SK-N-SH (cell line): ENCODE data around the gene TMEM106B. TPM values are rescaled to one million over a fixed set of nuclear protein-coding genes. Genes with fewer than 3 reads are reported as not detected.

ENCODE experiments used
- CTCF ChIA-PET: fragments of 300-600, 350-600 bp; formaldehyde crosslinking; extraction: SDS; loops from one replicate; lab custom pipeline; 2021; lab: Yijun Ruan, JAX
- POLR2A ChIA-PET: fragments of 350-600 bp; sonication (Branson Sonifier 250); formaldehyde crosslinking; extraction: SDS; loops from one replicate; lab custom pipeline; 2020; ENCODE audit warnings: antibody characterized with exemption, inconsistent platforms; lab: Yijun Ruan, JAX
- DNase-seq: peaks from one replicate; pipeline ENCODE4 v3.0.0; 2012
- H2AFZ ChIP-seq: fragments of 200-600 bp; sonication (generic); 2 replicates; pipeline ENCODE4 v1.8.1; 2016; ENCODE audit warnings: antibody characterized with exemption, mild to moderate bottlenecking, low read depth
- H3F3A ChIP-seq: fragments of 200-600 bp; sonication (generic); replicated peaks from 2 replicates; pipeline ENCODE3; 2016; ENCODE audit warnings: antibody characterized with exemption, mild to moderate bottlenecking; ENCODE audit not compliant: insufficient read depth
- H3K27ac ChIP-seq, 2 experiments: fragments of 200-500 bp in 1 of 2; fragments of 200-600 bp in 1 of 2; sonication (Bioruptor generic) in 1 of 2; sonication (generic), shearing (Covaris generic) in 1 of 2; 2 replicates each; pipeline versions ENCODE4 v1.5.1 to v1.6.1; 2014 to 2016; ENCODE audit warnings: low read depth in 2 of 2, inconsistent platforms in 1 of 2, low read length in 1 of 2, mild to moderate bottlenecking in 1 of 2, mixed read lengths in 1 of 2
- H3K27me3 ChIP-seq: fragments of 200-600 bp; sonication (generic), shearing (Covaris generic); 2 replicates; pipeline ENCODE4 v1.6.1; 2016; ENCODE audit warnings: mixed run types; ENCODE audit not compliant: insufficient read depth
- H3K36me3 ChIP-seq, 2 experiments: fragments of 200-500 bp in 1 of 2; fragments of 200-600 bp in 1 of 2; sonication (Bioruptor generic) in 1 of 2; sonication (generic) in 1 of 2; replicated peaks in 1 of 2; 2 replicates each; pipeline versions ENCODE3 to v1.5.1; 2014 to 2016; ENCODE audit warnings: low read length in 1 of 2, mild to moderate bottlenecking in 1 of 2; ENCODE audit not compliant: insufficient read depth in 2 of 2, control insufficient read depth in 1 of 2
- H3K4me1 ChIP-seq, 2 experiments: fragments of 200-500 bp in 1 of 2; fragments of 200-600 bp in 1 of 2; sonication (Bioruptor generic) in 1 of 2; sonication (generic), shearing (Covaris generic) in 1 of 2; 2 replicates each; pipeline versions ENCODE4 v1.5.1 to v1.6.1; 2014 to 2016; ENCODE audit warnings: low read depth in 1 of 2, low read length in 1 of 2, mixed run types in 1 of 2; ENCODE audit not compliant: insufficient read depth in 2 of 2, control insufficient read depth in 1 of 2
- H3K4me2 ChIP-seq: fragments of 200-600 bp; sonication (generic), shearing (Covaris generic); 2 replicates; pipeline ENCODE4 v1.6.1; 2017; ENCODE audit warnings: mixed run types
- H3K4me3 ChIP-seq, 2 experiments: fragments of 200-500 bp in 1 of 2; fragments of 200-600 bp in 1 of 2; sonication (Bioruptor generic) in 1 of 2; sonication (generic), shearing (Covaris generic) in 1 of 2; 2 replicates each; pipeline versions ENCODE4 v1.5.1 to v1.8.1; 2014 to 2016; ENCODE audit warnings: low read depth in 2 of 2, inconsistent platforms in 1 of 2, low read length in 1 of 2, mild to moderate bottlenecking in 1 of 2, mixed read lengths in 1 of 2, moderate library complexity in 1 of 2
- H3K79me2 ChIP-seq: fragments of 200-600 bp; sonication (generic); 2 replicates; pipeline ENCODE4 v1.8.1; 2017; ENCODE audit warnings: mild to moderate bottlenecking; ENCODE audit not compliant: insufficient read depth
- H3K9ac ChIP-seq: fragments of 200-600 bp; sonication (generic); 2 replicates; pipeline ENCODE4 v1.6.1; 2017; ENCODE audit warnings: mixed run types
- H3K9me2 ChIP-seq: fragments of 200-600 bp; sonication (generic); 2 replicates; pipeline ENCODE4 v1.6.1; 2017; ENCODE audit warnings: mixed run types
- H3K9me3 ChIP-seq: fragments of 200-600 bp; sonication (generic); 2 replicates; pipeline ENCODE4 v1.6.1; 2017; ENCODE audit warnings: mixed run types, mild to moderate bottlenecking, moderate library complexity
- H4K20me1 ChIP-seq: fragments of 200-600 bp; sonication (generic); 2 replicates; pipeline ENCODE4 v1.6.1; 2017; ENCODE audit warnings: mild to moderate bottlenecking, mixed run types; ENCODE audit not compliant: insufficient read depth
- CHD2 ChIP-seq: fragments of 150-350 bp; IDR thresholded peaks from 2 replicates; pipeline ENCODE4 v1.6.1; 2018; ENCODE audit warnings: low read length; ENCODE audit not compliant: partially characterized antibody
- ELF1 ChIP-seq: IDR thresholded peaks from 2 replicates; pipeline ENCODE4 v1.4.0; 2012
- EZH2phosphoT487 ChIP-seq: fragments of 200-600 bp; sonication (generic); IDR thresholded peaks from 2 replicates; pipeline ENCODE4 v1.6.1; 2017; ENCODE audit warnings: low read depth, mixed run types, mild to moderate bottlenecking, antibody characterized with exemption, moderate library complexity, borderline replicate concordance
- FOSL2 ChIP-seq: IDR thresholded peaks from 2 replicates; pipeline ENCODE4 v1.4.0; 2012; ENCODE audit warnings: low read depth, mild to moderate bottlenecking, moderate library complexity, borderline replicate concordance
- GABPA ChIP-seq: IDR thresholded peaks from 2 replicates; pipeline ENCODE4 v1.4.0; 2012; ENCODE audit warnings: low read depth, mild to moderate bottlenecking
- JUND ChIP-seq: IDR thresholded peaks from 2 replicates; pipeline ENCODE4 v1.4.0; 2012
- MXI1 ChIP-seq: IDR thresholded peaks from 2 replicates; pipeline ENCODE4 v1.6.1; 2012; ENCODE audit warnings: mild to moderate bottlenecking, low read depth, low read length, improper control_type of control experiment
- NFIC ChIP-seq: IDR thresholded peaks from 2 replicates; pipeline ENCODE4 v1.4.0; 2012; ENCODE audit warnings: borderline replicate concordance
- NRF1 ChIP-seq: IDR thresholded peaks from 2 replicates; pipeline ENCODE4 v1.6.1; 2012; ENCODE audit warnings: low read depth, mild to moderate bottlenecking, low read length
- POLR2AphosphoS5 ChIP-seq: IDR thresholded peaks from 2 replicates; pipeline ENCODE4 v1.6.1; 2012; ENCODE audit warnings: low read depth, low read length
- RFX5 ChIP-seq: IDR thresholded peaks from 2 replicates; pipeline ENCODE4 v1.6.1; 2012; ENCODE audit warnings: mild to moderate bottlenecking, improper control_type of control experiment, low read length
- SIN3A ChIP-seq: IDR thresholded peaks from 2 replicates; pipeline ENCODE4 v1.6.1; 2012; ENCODE audit warnings: low read depth, mild to moderate bottlenecking, low read length, moderate library complexity, borderline replicate concordance
- TCF12 ChIP-seq: IDR thresholded peaks from 2 replicates; pipeline ENCODE4 v1.4.0; 2012
- WGBS: methylation state at CpG from one replicate; pipeline ENCODE4 v1.1.6; 2017; ENCODE audit warnings: low lambda C conversion rate; 5-methylcytosine and 5-hydroxymethylcytosine counted together
- polyA plus RNA-seq, 3 experiments: library from polyadenylated mRNA; depleted of rRNA; stranded (reverse); fragments of >200 nt; gene quantifications; 2 replicates each; pipeline ENCODE4 v1.2.3, GENCODE V29; 2012
- TF ChIP-seq, protein P1 (sequence below): fragments of 150-350 bp; IDR thresholded peaks from 2 replicates; pipeline ENCODE4 v1.6.1; 2017; ENCODE audit warnings: antibody characterized with exemption, low read length, low read depth, borderline replicate concordance
- TF ChIP-seq, protein P2 (sequence below): fragments of 150-350 bp; IDR thresholded peaks from 2 replicates; pipeline ENCODE4 v1.6.1; 2016; ENCODE audit warnings: mild to moderate bottlenecking, low read depth, low read length
- TF ChIP-seq, protein P3 (sequence below): IDR thresholded peaks from 2 replicates; pipeline ENCODE4 v1.4.0; 2012; ENCODE audit warnings: low read depth
- TF ChIP-seq, protein P4 (sequence below): IDR thresholded peaks from 2 replicates; pipeline ENCODE4 v1.4.0; 2012; ENCODE audit warnings: low read depth, borderline replicate concordance
- TF ChIP-seq, protein P5 (sequence below): IDR thresholded peaks from 2 replicates; pipeline ENCODE4 v1.6.1; 2012; ENCODE audit warnings: mild to moderate bottlenecking, low read depth, low read length, moderate library complexity

The TMEM106B gene
- polyA plus RNA-seq, 1 of the 3 experiments (the other 2 are of a cell fraction): 20.4 TPM

DNA sequence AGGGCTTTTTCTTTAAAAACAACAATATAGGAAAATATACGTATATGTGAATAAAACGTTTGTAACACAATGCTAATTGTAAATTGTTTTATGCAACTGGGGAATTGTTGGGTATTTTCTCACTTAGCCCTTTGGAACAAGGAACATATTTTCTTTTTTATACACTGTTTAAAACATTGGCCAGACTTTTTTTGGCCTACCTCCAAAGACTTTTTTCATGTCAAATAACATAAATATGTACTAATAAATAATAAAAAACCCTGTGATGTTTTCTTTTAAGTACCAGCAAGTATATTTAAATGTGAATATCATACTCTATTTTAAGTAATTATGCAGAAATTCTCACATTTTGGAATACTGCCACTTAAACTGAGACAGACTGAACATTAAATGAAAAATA, 15.7 kb downstream of the TMEM106B start:
- POLR2A ChIA-PET: no interaction called here
- H3K36me3 ChIP-seq: peaks cover 60 to 66% of the 10 kb centered on the region in 2 experiments
- 84% methylated on average over 2 of the region's 2 CpGs for WGBS
- H4K20me1 ChIP-seq: no peaks in the 10 kb centered on the region
- no peaks in the 10 kb centered on the region for H3K9me3 ChIP-seq
- no peak overlapping the region for H3K27ac ChIP-seq
- H3K4me3 ChIP-seq: no peak overlapping the region
- no peak overlapping the region for H3K9ac ChIP-seq
- no peaks in the 10 kb centered on the region for H3F3A ChIP-seq
- no peak overlapping the region for H2AFZ ChIP-seq
- no peaks in the 10 kb centered on the region for H3K79me2 ChIP-seq
- H3K9me2 ChIP-seq: no peaks in the 10 kb centered on the region
- H3K4me2 ChIP-seq: no peak overlapping the region
- TF ChIP-seq, protein P1, sequence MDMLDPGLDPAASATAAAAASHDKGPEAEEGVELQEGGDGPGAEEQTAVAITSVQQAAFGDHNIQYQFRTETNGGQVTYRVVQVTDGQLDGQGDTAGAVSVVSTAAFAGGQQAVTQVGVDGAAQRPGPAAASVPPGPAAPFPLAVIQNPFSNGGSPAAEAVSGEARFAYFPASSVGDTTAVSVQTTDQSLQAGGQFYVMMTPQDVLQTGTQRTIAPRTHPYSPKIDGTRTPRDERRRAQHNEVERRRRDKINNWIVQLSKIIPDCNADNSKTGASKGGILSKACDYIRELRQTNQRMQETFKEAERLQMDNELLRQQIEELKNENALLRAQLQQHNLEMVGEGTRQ: no peak
- no peak for TF ChIP-seq EZH2phosphoT487
- TF ChIP-seq FOSL2: no peak
- no peak for TF ChIP-seq ELF1
- TF ChIP-seq POLR2AphosphoS5: no peak
- no peak for TF ChIP-seq GABPA
- TF ChIP-seq, protein P2, sequence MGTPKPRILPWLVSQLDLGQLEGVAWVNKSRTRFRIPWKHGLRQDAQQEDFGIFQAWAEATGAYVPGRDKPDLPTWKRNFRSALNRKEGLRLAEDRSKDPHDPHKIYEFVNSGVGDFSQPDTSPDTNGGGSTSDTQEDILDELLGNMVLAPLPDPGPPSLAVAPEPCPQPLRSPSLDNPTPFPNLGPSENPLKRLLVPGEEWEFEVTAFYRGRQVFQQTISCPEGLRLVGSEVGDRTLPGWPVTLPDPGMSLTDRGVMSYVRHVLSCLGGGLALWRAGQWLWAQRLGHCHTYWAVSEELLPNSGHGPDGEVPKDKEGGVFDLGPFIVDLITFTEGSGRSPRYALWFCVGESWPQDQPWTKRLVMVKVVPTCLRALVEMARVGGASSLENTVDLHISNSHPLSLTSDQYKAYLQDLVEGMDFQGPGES: no peak
- TF ChIP-seq, protein P3, sequence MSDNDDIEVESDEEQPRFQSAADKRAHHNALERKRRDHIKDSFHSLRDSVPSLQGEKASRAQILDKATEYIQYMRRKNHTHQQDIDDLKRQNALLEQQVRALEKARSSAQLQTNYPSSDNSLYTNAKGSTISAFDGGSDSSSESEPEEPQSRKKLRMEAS: no peak
- no peak for TF ChIP-seq RFX5
- TF ChIP-seq, protein P4, sequence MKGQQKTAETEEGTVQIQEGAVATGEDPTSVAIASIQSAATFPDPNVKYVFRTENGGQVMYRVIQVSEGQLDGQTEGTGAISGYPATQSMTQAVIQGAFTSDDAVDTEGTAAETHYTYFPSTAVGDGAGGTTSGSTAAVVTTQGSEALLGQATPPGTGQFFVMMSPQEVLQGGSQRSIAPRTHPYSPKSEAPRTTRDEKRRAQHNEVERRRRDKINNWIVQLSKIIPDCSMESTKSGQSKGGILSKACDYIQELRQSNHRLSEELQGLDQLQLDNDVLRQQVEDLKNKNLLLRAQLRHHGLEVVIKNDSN: no peak
- TF ChIP-seq SIN3A: no peak
- no peak for TF ChIP-seq TCF12
- no peak for TF ChIP-seq CHD2
- no peak for TF ChIP-seq NFIC
- no peak for TF ChIP-seq MXI1
- no peak for TF ChIP-seq NRF1
- TF ChIP-seq, protein P5, sequence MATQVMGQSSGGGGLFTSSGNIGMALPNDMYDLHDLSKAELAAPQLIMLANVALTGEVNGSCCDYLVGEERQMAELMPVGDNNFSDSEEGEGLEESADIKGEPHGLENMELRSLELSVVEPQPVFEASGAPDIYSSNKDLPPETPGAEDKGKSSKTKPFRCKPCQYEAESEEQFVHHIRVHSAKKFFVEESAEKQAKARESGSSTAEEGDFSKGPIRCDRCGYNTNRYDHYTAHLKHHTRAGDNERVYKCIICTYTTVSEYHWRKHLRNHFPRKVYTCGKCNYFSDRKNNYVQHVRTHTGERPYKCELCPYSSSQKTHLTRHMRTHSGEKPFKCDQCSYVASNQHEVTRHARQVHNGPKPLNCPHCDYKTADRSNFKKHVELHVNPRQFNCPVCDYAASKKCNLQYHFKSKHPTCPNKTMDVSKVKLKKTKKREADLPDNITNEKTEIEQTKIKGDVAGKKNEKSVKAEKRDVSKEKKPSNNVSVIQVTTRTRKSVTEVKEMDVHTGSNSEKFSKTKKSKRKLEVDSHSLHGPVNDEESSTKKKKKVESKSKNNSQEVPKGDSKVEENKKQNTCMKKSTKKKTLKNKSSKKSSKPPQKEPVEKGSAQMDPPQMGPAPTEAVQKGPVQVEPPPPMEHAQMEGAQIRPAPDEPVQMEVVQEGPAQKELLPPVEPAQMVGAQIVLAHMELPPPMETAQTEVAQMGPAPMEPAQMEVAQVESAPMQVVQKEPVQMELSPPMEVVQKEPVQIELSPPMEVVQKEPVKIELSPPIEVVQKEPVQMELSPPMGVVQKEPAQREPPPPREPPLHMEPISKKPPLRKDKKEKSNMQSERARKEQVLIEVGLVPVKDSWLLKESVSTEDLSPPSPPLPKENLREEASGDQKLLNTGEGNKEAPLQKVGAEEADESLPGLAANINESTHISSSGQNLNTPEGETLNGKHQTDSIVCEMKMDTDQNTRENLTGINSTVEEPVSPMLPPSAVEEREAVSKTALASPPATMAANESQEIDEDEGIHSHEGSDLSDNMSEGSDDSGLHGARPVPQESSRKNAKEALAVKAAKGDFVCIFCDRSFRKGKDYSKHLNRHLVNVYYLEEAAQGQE: no peak
- TF ChIP-seq JUND: no peak
- no peaks in the 10 kb centered on the region; a peak in 1 of 4 replicates for H3K4me1 ChIP-seq
- H3K27me3 ChIP-seq: no peaks in the 10 kb centered on the region
- DNase-seq: no peak
- CTCF ChIA-PET: no interaction called here
